GM18511 (cell line): ENCODE results near the gene SRMS.
"Not testable (repeated sequence)": the region's sequence is repeated elsewhere in the genome, so short reads cannot be mapped to it uniquely, and the experiment has no call there.

Experiments
- ATAC-seq: cut with Tn5 transposase; IDR thresholded peaks from one replicate; pipeline ENCODE4 v1.9.1; 2021; ENCODE audit warnings: mild to moderate bottlenecking, moderate library complexity; ENCODE audit not compliant: unreplicated experiment

The SRMS gene

GRCh38 chr20:63525185-63525584 is 22.4 kb downstream of the SRMS start:
- ATAC-seq = no peak

GRCh38 chr20:63522981-63523611 is 24.5 kb downstream of the SRMS start:
- no peak for ATAC-seq

GRCh38 chr20:63522091-63522868 is 25.3 kb downstream of the SRMS start:
- ATAC-seq = no peak

- ATAC-seq = no peak
These were observed 25.9 kb downstream of the SRMS start for GRCh38 chr20:63521602-63522001.

- peak; percentile 57 for ATAC-seq
These were observed 26.5 kb downstream of the SRMS start for GRCh38 chr20:63520934-63521601.

- peak; percentile 69 for ATAC-seq
These were observed 27.0 kb downstream of the SRMS start, which contains the start of gene PPDPF for GRCh38 chr20:63520504-63520933. TSS of gene PPDPF (plus strand) at chr20:63520765. CDS start at chr20:63521309, 544 bp downstream.

GRCh38 chr20:63519668-63520503 is 27.7 kb downstream of the SRMS start:
- peak; percentile 50 for ATAC-seq

GRCh38 chr20:63518946-63519667 is 28.4 kb downstream of the SRMS start:
- ATAC-seq = no peak

- no peak for ATAC-seq
These were observed 29.1 kb downstream of the SRMS start for GRCh38 chr20:63518351-63518861.

GRCh38 chr20:63517376-63518309 is 29.9 kb downstream of the SRMS start:
- no peak for ATAC-seq

- ATAC-seq = not testable (repeated sequence)
These were observed 33.0 kb downstream of the SRMS start for GRCh38 chr20:63514520-63514919.

GRCh38 chr20:63513207-63513606 is 34.3 kb downstream of the SRMS start:
- no peak for ATAC-seq

GRCh38 chr20:63509088-63509564 is 38.4 kb downstream of the SRMS start:
- ATAC-seq = no peak

GRCh38 chr20:63508072-63508768 is 39.3 kb downstream of the SRMS start:
- ATAC-seq = no peak

GRCh38 chr20:63507083-63507743 is 40.3 kb downstream of the SRMS start:
- ATAC-seq = no peak

GRCh38 chr20:63505723-63506122 is 41.8 kb downstream of the SRMS start:
- no peak for ATAC-seq

GRCh38 chr20:63505281-63505680 is 42.3 kb downstream of the SRMS start:
- no peak for ATAC-seq

GRCh38 chr20:63504642-63505041 is 42.9 kb downstream of the SRMS start:
- no peak for ATAC-seq
